Stimulated activated CD4-positive, alpha-beta T cell treated with anti-CD3 and anti-CD28 coated beads, Interleukin-1b, Interleukin-23, amount 100 ng/mL, for 24 hours (primary cell): Measurements from ENCODE around the gene SNPH.
"Not testable (repeated sequence)": the region's sequence is repeated elsewhere in the genome, so short reads cannot be mapped to it uniquely, and the experiment has no call there.

Source experiments
- DNase-seq, 4 experiments: peaks; one replicate each; pipeline ENCODE4 v3.0.0-alpha.2; 2020; ENCODE audit warnings: low read depth in 4 of 4, low spot score in 1 of 4

Gene SNPH, protein sequence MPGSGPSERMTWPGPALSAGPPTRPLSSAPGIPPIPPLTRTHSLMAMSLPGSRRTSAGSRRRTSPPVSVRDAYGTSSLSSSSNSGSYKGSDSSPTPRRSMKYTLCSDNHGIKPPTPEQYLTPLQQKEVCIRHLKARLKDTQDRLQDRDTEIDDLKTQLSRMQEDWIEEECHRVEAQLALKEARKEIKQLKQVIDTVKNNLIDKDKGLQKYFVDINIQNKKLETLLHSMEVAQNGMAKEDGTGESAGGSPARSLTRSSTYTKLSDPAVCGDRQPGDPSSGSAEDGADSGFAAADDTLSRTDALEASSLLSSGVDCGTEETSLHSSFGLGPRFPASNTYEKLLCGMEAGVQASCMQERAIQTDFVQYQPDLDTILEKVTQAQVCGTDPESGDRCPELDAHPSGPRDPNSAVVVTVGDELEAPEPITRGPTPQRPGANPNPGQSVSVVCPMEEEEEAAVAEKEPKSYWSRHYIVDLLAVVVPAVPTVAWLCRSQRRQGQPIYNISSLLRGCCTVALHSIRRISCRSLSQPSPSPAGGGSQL

GRCh38 chr20:1266167-1266973 lies at the start of gene SNPH:
Gene SNPH (plus strand): TSS chr20:1266294. CDS start chr20:1296240, 29,946 bp downstream.
- DNase-seq, result peak; percentile 30 to 70 (median 50)

GRCh38 chr20:1216527-1217427 lies 49.3 kb upstream of the SNPH start:
- DNase-seq, result not testable (repeated sequence)

DNA sequence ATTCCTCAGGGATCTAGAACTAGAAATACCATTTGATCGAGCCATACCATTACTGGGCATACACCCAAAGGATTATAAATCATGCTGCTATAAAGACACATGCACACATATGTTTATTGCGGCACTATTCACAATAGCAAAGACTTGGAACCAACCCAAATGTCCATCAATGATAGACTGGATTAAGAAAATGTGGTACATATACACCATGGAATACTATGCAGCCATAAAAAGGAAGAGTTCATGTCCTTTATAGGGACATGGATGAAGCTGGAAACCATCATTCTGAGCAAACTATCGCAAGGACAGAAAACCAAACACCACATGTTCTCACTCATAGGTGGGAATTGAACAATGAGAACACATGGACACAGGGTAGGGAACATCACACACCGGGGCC lies 43.3 kb upstream of the SNPH start:
- DNase-seq, result not testable (repeated sequence)

DNA sequence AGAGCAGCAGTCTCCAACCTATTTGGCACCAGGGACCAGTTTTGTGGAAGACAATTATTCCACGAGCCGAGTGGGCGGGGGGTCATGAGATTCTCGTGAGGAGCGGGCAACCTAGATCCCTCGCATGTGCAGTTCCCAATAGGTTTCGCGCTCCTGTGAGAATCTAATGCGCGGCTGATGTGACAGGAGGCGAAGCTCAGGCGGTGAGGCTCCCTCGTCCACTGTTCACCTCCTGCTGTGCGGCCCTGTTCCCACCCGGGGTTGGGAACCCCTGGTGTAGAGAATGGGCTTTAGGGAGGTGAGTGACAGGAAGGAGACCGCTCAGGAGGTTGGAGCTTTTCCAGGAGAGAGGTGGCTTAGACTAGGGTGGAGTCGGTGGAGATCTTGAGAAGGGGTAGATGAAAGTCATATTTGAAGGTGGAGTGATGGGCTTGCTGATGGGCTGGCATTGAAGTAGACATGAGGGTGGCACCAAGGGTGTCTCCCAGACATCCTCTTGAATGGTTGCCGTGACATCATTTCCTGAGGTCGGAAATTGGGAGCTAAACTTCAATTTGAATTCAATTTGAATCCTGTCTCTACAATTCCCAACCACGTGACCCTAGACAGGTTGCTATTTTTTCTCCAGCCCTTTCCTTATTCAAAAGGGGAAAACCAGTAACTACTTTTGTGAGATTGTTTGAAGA lies 41.7 kb upstream of the SNPH start:
- DNase-seq, result no peak

DNA sequence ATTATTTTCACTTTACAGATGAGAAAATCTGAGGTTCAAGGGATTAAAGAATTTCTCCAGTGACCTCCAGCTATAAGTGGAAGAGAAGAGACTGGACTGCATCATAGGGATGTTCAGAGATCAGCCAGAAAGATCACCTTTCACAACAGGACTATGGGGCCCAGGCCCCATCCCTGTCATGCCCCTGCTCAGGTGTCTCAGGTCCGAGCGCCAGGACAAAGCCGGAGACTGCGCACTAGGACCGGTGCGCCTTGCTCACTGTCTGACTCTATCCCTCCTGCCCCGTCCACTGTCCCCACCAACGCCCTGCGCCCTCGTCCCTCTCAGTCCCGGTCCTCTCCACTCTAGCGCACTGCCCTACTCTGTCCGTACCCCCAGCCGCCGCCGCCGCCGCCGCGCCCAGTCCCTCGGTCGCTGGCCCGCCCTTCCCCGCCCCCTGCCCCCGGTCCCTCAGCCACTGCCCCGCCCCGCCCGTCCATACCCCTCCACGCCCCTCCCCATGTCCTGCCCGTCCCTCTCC lies 40.8 kb upstream of the SNPH start:
- no peak for DNase-seq

- peak; percentile 71 to 86 (median 77) for DNase-seq
Observed at GRCh38 chr20:1225783-1226654, 40.1 kb upstream of the SNPH start, which contains the start of gene RAD21L1. Gene RAD21L1 (plus strand): TSS chr20:1226044. CDS start chr20:1228454, 2,410 bp downstream.

DNA sequence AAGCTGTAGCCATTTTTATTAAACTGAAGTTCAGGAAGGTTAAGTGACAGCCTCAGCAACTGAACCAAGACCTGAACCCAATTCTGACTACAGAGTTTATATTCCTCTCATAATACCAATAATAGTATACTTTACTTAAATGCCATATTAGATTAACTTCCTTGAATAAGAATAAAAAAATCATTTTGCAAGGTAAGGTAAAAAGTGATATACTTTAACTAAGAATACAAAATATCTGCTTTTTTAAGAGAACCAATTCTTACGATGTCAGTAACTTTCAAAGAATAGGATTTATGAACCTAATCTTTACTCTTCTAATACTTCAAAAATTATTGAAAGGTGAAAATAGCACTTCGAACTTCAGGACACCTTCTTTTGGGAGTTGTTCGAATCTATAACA lies 36.6 kb upstream of the SNPH start:
- DNase-seq, result no peak

DNA sequence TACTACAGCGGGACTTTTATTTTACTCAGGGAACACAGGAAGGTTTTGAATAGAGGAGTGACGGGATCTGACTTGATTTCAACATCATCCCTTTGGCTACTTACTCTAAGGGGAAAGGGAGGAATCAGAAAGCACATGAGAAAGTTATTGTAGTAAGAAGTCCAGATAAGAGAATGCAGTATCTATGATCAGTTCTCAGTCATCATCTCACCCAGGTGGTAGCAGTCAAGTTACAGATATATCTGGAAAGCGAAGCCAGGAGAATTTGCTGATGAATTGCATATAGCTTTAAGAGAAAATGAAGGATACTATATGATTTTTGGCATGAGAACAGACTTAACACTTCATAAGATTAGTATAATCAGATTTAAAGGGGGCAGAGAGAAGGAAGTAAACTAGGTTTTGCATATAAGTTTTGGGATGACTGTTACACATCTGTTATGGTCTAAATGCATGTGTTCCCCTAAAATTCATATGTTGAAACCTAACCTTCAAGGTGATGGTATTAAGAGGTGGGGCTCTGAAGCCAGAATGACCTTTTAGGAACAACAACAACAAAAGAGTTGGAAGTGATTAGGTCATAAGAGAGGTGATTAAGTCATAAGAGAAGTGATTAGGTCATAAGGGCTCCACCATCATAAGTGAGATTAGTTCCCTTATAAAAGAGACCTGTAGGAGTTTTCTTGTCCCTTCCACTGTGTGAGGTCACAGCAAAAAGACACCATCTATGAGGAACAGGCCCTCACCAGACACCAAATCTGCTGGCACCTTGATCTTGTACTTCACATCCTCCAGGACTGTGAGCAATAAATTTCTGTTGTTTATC lies 33.6 kb upstream of the SNPH start:
- DNase-seq, result no peak

DNA sequence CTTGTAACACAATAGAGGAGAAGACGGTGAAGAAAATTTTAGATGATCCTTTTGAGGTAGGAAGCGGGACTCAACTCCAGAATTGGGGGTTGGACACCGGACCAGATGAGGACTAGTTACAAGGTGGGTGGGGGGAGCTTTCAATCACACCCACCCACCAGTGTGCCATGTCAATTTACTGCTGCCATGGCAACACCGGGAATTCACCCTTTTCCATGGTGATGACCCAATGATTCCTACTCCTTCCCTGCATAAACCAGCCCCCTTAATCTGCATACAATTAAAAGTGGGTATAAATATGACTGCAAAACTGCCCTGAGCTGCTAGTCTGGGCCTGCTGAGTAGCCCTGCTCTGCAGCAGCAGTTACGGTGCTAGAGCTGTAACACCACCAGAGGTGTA lies 25.5 kb upstream of the SNPH start:
- DNase-seq, result no peak

- no peak for DNase-seq
Observed at GRCh38 chr20:1241456-1241855, 24.6 kb upstream of the SNPH start.

GRCh38 chr20:1242099-1242498 lies 24.0 kb upstream of the SNPH start:
- no peak for DNase-seq

DNA sequence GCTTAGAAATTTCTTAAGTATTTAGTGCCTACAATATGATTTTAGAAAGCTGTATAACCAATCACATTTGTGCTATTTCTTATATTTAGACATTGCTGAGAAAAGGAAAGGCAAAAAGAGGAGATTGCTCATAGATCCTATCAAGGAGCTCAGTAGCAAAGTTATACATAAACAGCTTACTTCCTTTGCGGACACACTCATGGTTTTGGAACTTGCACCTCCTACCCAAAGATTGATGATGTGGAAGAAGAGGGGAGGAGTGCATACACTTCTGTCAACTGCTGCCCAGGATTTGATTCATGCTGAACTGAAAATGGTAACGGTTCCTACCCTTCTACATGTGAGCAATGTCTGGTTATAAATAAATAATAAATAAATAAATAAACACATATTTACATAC lies 23.6 kb upstream of the SNPH start:
- DNase-seq, result no peak

DNA sequence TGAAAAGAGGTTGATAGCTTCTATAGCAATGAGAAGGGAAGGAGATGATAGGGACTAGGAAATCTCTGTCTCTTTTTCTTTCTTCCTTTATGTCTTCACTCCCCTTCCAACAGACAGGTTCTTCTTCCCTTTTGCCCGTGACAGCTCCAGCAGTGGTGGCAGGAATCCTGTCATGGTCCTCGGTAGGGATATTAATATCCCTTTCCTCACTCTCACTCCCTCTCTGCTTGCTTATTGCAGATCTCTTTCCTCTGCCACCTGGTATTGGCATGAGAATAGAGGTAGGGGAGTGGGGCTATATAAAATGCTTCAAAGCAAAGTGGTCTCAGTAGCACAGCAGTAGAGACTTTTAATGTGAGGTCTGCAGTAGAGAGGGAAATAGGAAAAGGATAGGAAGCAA lies 20.5 kb upstream of the SNPH start:
- no peak for DNase-seq

- DNase-seq, result no peak
Observed at GRCh38 chr20:1247689-1248088, 18.4 kb upstream of the SNPH start.

DNA sequence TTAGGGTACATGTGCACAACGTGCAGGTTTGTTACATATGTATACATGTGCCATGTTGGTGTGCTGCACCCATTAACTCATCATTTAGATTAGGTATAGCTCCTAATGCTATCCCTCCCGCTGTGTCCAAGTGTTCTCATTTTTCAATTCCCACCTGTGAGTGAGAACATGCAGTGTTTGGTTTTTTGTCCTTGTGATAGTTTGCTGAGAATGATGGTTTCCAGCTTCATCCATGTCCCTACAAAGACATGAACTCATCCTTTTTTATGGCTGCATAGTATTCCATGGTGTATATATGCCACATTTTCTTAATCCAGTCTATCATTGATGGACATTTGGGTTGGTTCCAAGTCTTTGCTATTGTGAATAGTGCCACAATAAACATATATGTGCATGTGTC lies 15.8 kb upstream of the SNPH start:
- DNase-seq, result not testable (repeated sequence)

DNA sequence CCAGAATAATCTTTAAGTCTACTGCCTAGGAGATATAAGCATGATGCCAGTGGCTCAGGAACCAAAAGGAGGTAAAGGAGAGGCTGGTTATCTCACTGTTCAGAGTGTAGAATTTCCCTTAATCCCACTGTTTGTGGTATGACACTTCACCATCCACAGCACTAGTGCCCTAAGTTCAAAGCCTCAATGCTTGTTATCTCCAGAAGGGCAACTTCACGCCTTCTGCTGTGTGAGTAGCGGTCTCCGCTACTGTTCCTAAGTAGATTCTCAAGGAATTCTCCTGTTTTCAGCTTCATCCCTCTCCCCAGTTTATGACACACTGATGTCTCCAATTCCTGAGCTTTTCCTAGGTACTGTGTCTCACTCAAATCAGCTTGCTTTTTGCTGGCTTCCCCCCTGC lies 13.7 kb upstream of the SNPH start:
- no peak for DNase-seq

GRCh38 chr20:1254254-1254653 lies 11.8 kb upstream of the SNPH start:
- DNase-seq, result no peak

DNA sequence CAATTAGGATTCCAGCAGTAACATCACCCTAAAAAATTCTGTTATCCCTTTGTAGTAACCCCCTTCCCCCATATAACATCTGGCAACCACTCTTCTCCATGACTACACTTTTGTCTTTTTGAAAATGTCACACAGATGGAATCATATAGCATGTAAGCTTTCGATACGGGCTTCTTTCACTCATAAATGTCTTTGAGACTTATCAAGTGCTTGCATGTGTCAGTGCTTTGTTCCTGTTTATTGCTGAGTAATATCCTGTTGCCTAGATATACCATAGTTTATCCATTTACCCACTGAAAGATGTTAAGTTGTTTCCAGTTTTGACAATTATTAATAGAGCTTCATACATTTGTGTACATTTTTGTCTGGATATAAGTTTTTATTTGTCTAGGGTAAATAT lies 10.4 kb upstream of the SNPH start:
- DNase-seq, result no peak
